Stimulated activated CD4-positive, alpha-beta T cell treated with anti-CD3 and anti-CD28 coated beads, Interleukin-1b, Interleukin-23, amount 100 ng/mL, for 48 hours (primary cell): ENCODE measurements around the gene MMRN2.
A peak's percentile ranks its signal among the peaks of the same experiment; 100 is the strongest.
"Not testable (repeated sequence)": the region's sequence is repeated elsewhere in the genome, so short reads cannot be mapped to it uniquely, and the experiment has no call there.

ENCODE experiments used
- DNase-seq: peaks from one replicate; pipeline ENCODE4 v3.0.0-alpha.2; 2020

Gene MMRN2

GRCh38 chr10:86957471-86958115 is at the start of gene MMRN2:
Gene MMRN2, minus strand, starts transcription at chr10:86957615. Its CDS starts 74 bp downstream, at chr10:86957541.
- no peak for DNase-seq

- not testable (repeated sequence) for DNase-seq
These were observed 49.7 kb upstream of the MMRN2 start for GRCh38 chr10:87007124-87007523.

GRCh38 chr10:87000491-87000890 is 43.1 kb upstream of the MMRN2 start:
- no peak for DNase-seq

GRCh38 chr10:86999802-87000403 is 42.5 kb upstream of the MMRN2 start:
- DNase-seq: not testable (repeated sequence)

GRCh38 chr10:86992929-86993328 is 35.5 kb upstream of the MMRN2 start:
- DNase-seq: no peak

GRCh38 chr10:86992456-86992855 is 35.0 kb upstream of the MMRN2 start:
- no peak for DNase-seq

GRCh38 chr10:86991362-86991761 is 33.9 kb upstream of the MMRN2 start:
- not testable (repeated sequence) for DNase-seq

- no peak for DNase-seq
These were observed 31.1 kb upstream of the MMRN2 start for GRCh38 chr10:86988520-86988919.

GRCh38 chr10:86984498-86984897 is 27.1 kb upstream of the MMRN2 start:
- not testable (repeated sequence) for DNase-seq

- no peak for DNase-seq
These were observed 24.3 kb upstream of the MMRN2 start for GRCh38 chr10:86981716-86982115.

GRCh38 chr10:86981020-86981419 is 23.6 kb upstream of the MMRN2 start:
- not testable (repeated sequence) for DNase-seq

- no peak for DNase-seq
These were observed 22.6 kb upstream of the MMRN2 start for GRCh38 chr10:86979977-86980448.

- DNase-seq: no peak
These were observed 21.9 kb upstream of the MMRN2 start for GRCh38 chr10:86979296-86979818.

GRCh38 chr10:86978457-86978856 is 21.0 kb upstream of the MMRN2 start:
- DNase-seq: not testable (repeated sequence)

GRCh38 chr10:86976362-86977056 is 19.1 kb upstream of the MMRN2 start:
- DNase-seq: no peak

- no peak for DNase-seq
These were observed 17.1 kb upstream of the MMRN2 start for GRCh38 chr10:86974484-86974883.

GRCh38 chr10:86972613-86973380 is 15.4 kb upstream of the MMRN2 start:
- no peak for DNase-seq

GRCh38 chr10:86971232-86971991 is 14.0 kb upstream of the MMRN2 start:
- peak; percentile 83 for DNase-seq

GRCh38 chr10:86970982-86971231 is 13.5 kb upstream of the MMRN2 start:
- DNase-seq: no peak

- no peak for DNase-seq
These were observed 13.0 kb upstream of the MMRN2 start for GRCh38 chr10:86970162-86970981.

- DNase-seq: no peak
These were observed 12.1 kb upstream of the MMRN2 start for GRCh38 chr10:86969421-86970041.
